Fibroblast of upper back skin (primary cell): ENCODE measurements around the gene CKAP4.

Experiments
- DNase-seq: peaks from one replicate; pipeline ENCODE4 v3.0.0-alpha.2; 2013

The CKAP4 gene

DNA sequence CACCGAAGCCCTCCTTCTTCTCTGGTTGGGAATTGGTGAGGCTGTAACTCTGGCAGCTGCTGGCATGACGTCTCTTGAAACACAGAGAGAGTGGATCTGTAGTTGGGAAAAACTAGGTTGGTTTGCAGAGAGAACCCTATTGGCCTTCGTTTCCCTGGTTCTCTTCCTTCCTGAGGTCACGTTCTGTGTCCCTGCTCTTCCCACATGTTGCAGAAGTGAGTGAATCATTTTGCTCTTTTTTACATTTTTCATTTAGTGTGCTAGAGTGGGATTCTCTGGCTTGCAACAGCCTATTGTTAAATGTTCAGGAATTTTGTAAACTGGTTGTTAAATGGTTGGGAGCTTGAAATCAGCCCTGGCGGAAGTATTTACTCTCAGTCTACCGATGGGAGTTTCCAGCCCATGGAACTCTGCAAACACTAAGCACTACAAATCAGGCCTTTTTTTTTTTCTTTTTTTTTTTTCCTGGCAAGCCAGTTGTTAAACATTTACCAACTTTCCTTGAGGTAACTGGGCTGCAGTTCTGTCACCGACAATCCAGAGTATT, 26.8 kb upstream of the CKAP4 start:
- DNase-seq, result peak; percentile 28

DNA sequence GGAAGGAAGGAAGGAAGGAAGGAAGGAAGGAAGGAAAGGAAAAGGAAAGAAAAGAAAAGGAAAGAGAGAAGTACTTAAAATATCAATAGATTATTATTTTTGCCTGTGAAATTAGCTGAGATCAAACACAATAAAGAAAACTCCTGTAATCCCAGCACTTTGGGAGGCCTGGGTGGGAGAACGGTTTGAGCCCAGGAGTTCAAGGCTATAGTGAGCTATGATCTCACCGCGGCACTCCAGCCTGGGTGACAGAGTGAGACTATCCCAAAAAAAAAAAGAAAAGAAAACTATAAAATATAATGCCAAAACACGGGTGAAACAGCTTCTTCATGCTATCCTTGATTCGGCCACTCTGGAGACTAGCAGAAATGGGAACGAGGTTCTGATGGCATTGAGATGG, 26.2 kb upstream of the CKAP4 start:
- DNase-seq, result no peak

DNA sequence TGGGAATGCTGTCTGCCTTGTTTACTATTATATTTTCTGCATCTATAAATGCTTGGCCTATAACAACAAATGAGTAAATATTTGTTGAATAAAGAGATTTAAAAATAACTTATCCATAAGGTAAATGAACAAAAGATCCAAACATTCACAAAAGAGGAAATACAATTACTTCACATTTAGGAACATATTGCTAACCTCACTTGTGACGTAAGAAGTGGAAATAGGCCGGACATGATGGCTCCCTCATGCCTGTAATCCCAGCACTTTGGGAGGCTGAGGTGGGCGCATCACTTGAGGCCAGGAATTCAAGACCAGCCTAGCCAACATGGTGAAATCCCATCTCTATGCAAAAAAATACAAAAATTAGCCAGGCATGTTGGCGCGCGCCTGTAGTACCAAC, 25.7 kb upstream of the CKAP4 start:
- no peak for DNase-seq

GRCh38 chr12:106271575-106272505, 24.0 kb upstream of the CKAP4 start:
- no peak for DNase-seq

- DNase-seq, result no peak
Measured at GRCh38 chr12:106269150-106269771, 21.4 kb upstream of the CKAP4 start.

GRCh38 chr12:106267535-106267934, 19.7 kb upstream of the CKAP4 start:
- no peak for DNase-seq

DNA sequence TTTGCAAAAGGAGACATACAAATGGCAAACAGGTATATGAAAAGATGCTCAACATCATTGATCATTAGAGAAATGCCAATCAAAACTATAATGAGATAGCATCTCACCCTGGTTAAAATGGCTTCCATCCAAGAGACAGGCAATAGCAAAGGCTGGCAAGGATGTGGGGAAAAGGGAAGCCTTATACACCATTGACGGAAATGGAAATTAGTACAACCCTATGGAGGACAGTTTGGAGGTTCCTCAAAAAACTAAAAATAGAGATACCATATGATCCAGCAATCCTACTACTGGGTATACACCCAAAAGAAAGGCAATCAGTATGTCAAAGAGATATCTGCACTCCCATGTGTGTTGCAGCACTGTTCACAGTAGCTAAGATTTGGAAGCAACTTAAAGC, 17.3 kb upstream of the CKAP4 start:
- no peak for DNase-seq

DNA sequence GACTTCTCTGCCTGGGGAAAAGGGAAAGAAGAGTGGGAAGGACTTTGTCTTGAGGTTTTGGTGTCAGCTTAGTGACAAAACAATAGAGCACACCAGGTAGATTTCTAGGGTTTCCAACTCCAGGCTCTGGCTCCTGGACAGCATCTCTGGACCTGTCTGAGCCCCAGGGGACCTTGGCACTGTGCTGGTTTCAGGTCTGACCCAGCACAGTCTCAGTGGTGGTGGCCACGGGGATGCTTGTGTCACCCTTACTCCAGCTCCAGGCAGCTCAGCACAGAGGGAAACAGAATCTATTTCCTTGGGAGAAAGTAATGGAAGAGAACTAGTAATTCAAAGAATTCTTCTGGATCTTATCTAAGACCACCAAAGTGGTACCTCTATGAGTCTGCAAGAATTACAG, 11.1 kb upstream of the CKAP4 start:
- DNase-seq, result no peak

DNA sequence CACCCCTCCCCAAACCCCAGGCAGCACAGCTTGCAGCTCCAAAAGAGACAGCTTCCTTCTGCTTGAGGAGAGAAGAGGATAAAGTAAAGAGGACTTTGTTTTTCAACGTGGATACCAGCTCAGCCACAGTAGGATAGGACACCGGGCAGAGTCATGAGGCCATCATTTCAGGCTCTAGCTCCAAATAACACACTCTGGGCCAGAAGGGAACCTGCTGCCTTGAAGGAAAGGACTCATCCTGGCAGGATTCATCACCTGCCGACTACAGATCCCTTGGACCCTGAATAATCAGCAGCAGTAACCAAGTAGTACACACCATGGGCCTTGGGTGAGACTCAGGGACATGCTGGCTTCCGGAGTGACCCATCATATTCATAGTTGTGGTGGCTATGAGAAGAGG, 10.4 kb upstream of the CKAP4 start:
- no peak for DNase-seq

DNA sequence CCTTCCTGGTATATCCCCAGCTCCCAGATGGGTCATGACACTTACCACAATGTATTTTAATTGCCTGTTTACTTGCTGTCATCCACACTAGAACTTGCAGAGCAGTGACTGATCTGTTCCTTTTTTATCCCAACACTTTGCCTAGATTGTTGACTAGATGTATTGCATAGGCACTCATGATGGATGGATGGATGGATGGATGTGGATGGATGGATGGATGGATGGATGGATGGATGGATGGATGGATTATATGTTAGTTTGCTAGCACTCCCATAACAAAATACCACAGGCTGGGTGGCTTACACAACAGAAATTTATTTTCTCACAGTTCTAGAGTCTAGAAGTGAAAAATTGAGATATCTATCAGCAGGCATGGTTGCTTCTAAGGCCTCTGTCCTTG, 8.7 kb upstream of the CKAP4 start:
- no peak for DNase-seq

DNA sequence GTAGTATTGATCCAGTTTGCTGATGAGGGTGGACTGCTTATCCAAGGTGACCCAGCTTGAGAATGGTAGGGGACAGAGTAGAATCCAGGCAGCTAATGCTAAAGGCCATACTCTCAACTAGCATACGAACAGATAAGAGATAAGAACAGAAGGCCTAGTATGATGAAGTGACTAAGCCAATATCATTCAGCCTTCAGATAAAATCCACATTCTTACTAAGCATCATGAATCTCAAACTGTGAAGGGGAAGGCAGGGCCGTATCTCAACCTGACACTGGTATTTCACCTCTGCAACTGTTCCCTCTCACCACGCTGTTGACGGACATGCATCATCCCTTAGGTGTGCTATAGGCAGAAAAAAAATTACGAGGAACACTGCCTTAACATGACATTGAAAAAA, 8.1 kb upstream of the CKAP4 start:
- no peak for DNase-seq

DNA sequence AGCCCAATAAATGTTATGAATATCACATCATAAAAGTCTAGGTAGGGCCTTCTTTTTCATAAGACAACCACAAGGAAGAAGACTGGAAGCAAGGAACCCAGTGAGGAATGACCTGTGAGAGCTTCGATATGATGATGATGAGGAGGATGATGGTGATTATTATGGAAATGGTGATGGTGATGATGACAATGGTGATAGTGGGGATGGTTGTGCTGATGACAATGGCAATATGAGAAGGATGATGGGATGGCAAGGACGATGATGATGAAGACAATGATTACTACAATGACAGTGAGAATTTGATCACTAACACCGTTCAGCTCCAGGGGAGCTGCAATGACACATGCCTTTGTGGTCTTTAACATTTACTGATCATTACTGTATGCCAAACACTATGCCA, 7.7 kb upstream of the CKAP4 start:
- DNase-seq, result no peak

DNA sequence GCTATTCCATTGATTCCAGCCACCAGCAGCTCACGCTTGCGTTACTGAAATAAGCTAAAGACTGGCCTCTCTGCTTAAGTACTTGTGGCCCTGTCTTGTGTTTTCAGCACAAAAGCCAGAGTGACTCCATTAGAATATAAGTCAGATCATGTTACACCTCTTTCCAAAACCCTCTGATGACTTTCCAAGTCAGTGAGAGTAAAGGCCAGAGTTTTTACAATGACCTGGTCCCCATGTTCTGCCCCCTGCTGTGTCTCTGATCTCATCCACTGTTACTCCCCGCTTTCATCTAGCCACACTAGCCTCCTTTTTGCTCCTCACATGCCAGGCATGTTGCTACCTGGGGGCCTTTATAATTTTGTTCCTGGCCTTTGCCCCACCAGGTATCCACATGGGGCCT, 6.9 kb upstream of the CKAP4 start:
- no peak for DNase-seq

DNA sequence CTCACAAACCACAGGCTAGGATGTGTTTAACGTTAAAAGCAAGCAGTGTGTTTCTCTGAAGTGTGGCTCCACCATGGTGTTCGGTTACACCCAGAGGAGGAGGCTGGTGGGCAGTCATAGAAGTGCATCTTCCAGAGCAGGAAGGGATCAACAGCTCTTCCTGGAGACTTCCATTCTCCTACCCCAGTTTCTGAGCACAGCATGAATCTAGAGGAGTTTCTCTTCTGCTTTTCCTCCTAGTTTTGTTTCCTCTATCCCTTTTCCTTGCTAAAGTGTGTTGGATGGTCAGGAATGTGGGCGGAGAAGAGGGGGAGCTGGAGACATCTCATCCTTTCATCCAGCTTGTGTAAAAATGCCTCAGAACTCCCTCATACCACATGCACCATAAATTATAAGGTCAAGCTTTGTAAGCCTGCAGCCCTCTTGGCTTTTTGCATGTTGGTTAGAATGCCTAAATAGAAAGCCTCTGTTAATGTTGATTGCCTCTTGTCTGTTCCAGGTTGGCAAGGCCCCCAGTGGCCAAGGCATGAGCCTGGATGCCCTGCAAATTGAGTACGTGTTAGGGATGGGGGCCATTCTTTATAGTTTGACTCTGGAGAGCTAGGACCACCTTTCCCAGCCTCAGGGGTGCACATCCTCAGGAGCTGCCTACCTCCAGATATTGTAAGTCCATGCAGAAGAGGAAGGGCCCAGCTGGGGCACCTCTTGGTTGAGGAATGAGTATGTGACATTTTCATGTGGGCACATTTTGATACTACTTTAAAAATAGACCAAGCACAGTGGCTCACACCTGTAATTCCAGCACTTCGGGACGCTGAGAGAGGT, 4.0 kb upstream of the CKAP4 start:
- peak; percentile 83 for DNase-seq

- no peak for DNase-seq
Measured at GRCh38 chr12:106249411-106250135, 1.8 kb upstream of the CKAP4 start.

- peak; percentile 71 for DNase-seq
Measured at GRCh38 chr12:106248846-106249371, 1.1 kb upstream of the CKAP4 start.

GRCh38 chr12:106248312-106248845, 559 bp upstream of the CKAP4 start:
- peak; percentile 82 for DNase-seq

DNA sequence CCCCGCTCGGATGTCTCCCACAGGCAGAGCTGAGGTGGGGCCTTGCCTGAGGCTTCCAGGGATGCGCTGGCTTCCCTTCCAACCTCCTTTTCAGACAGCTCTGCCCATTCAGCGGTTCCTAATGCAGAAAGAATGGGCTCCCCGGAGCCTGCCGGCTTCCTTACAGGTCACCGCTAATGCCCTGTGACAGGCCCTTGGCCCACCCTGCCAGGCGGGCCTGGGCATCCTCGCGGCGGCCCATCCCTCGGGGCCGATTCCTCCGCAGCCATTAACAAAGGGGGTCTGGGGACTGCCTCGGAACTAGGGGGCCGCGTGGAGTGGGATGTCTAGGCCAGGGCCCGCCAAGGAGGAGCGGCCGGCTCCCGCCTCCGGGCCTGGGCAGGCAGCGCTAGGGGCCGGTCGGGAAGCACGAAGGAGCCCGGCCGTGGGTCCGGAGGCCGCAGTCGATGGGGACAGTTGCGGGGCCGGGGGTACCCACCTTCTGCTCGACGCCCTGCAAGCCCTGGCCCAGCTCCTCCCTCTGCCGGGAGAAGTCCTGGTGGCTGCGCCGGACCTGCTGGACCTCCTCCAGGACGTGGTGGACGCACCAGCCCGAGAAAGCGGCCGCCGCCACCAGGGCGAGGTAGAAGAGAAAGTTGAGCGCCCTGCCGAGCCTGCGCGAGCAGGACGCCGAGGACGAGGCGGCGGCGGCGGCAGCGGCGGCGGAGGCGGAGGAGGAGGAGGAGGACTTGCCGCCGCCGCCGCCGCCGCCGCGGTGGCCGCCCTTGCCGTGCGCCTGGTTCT, 738 bp downstream of the CKAP4 start:
- peak; percentile 56 for DNase-seq

GRCh38 chr12:106245767-106246166, 2.1 kb downstream of the CKAP4 start:
- peak; percentile 69 for DNase-seq

GRCh38 chr12:106243620-106244019, 4.2 kb downstream of the CKAP4 start:
- no peak for DNase-seq

DNA sequence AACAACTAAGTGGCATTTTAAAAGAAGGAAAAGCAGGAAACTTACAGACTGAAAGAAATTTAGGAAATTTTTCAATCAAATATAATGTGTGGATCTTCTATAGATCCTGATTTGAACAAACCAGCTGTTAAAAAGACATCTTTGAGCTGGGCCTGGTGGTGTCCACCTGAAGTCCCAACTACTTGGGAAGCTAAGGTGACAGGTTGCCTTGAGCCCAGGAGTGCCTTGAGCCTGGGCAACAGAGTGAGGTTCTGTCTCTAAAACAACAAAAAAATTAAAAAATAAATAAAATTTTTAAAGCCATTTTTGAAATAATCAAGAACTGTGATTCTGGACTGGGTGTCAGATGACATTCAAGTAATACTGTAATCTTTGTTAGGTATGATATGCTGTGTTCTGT, 7.0 kb downstream of the CKAP4 start:
- DNase-seq, result no peak
